ENCODE measurements around the gene MFAP4.

DNA sequence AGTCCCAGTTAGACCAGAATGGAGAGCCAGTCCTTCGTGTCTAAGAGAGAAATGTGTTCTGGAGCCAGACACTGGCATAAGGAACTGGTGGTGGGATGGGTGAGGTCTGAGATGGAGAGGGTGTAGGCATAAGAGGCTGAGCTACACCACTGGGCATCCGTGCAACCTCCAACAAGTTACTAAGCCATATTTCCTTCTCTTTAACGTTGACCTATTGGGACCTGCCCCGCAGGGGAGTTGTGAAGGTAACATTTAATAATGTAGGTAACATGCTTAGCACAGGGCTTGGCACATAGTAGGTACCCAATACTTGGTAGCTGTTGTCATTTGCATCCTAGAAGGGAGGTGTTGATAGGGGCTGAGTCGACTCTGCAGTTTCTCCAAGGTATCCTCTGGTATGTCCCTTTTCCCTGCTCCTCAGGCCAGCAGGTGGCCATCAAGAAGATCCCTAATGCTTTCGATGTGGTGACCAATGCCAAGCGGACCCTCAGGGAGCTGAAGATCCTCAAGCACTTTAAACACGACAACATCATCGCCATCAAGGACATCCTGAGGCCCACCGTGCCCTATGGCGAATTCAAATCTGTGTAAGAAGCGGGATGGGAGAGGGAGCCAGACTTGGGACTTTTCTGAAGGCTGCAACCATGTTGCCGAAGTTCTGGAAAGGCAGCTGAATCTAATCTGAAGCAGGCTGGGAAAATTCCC lies 7.5 kb downstream of the MFAP4 start:
- TF ChIP-seq EZH2phosphoT487 (conservative IDR thresholded peaks at IDR 0.05; ENCODE audit: low read length): no peak
- TF ChIP-seq CTCF (IDR thresholded peaks at IDR 0.05; ENCODE audit: insufficient read depth, low read length, poor library complexity, severe bottlenecking): no peak
